Activated T-cell treated with anti-CD3 and anti-CD28 coated beads for 48 hours (primary cell): ENCODE measurements around the gene STXBP4.

Source experiments
- DNase-seq: peaks from one replicate; pipeline ENCODE4 v3.0.0-alpha.2; 2020; ENCODE audit warnings: low read depth

The STXBP4 gene

GRCh38 chr17:54968262-54968987 lies at the start of gene STXBP4, which contains the start of gene COX11:
Gene STXBP4 (plus strand): TSS chr17:54968765. CDS start chr17:54986220, 17,455 bp downstream.
Gene COX11 (minus strand): TSS chr17:54968654. CDS start chr17:54968646, 8 bp downstream.
- DNase-seq: peak; percentile 92

DNA sequence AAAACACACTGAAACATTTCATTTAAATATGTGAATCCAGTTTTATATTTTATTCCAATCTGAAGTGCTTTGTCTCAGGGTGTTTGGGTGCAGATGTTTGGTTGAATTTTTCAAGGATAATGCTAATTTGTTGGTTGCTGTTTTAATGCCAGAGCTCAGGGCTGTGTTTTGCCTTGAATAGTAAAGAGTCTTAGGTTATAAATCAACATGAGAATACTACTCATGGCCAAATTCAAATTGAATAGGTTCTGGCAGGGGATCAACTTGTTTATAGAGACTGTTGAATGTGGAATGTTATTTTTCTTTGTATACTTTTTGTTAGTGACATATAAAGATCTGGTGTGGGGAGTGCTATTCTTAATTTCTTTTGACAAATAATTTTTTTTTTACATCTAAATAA lies 49.1 kb upstream of the STXBP4 start:
- DNase-seq: no peak

- DNase-seq: no peak
Measured at GRCh38 chr17:54920819-54921218, 47.7 kb upstream of the STXBP4 start.

GRCh38 chr17:54924405-54924804 lies 44.2 kb upstream of the STXBP4 start:
- DNase-seq: no peak

DNA sequence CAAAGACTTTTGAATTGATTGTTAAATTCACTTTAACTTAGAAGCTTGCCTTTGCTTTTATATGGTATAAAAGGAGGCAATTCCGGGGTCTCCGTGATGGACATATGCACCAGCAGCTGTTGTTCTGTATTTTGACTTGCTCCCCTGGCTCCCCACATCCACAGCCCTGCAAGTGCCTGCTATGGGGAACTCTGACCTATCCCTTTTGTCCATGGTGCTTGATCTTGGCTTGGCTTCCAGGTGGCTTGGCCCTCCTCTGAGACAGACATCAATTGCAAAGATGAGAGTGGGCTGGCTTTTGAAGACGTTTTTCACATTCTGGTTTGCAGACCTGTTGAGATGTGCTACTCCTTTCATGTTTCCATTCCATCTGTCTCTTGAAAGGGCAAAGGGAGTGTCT lies 41.0 kb upstream of the STXBP4 start:
- no peak for DNase-seq

- DNase-seq: no peak
Measured at GRCh38 chr17:54932711-54933110, 35.9 kb upstream of the STXBP4 start.

DNA sequence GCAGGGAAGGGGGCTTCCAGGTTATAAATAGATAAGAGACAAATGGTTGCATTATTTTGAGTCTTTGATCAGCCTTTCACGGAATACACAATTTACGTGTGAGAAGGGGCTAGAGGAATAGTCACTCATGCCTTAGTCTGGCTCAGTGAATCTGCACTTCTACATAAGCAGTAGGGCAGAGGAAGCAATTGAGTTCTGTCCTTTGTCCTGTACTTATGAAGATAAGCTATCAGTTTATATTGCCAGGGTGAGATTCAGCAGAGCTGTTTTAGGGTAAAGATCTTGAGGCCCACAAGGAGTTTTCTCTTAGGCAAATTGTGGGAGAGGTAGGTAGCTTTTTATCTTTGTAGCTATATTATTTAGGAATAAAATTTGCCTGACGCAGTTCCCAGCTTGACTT lies 34.6 kb upstream of the STXBP4 start:
- DNase-seq: no peak

GRCh38 chr17:54935471-54935870 lies 33.1 kb upstream of the STXBP4 start:
- no peak for DNase-seq

- no peak for DNase-seq
Measured at GRCh38 chr17:54937018-54937417, 31.5 kb upstream of the STXBP4 start.

DNA sequence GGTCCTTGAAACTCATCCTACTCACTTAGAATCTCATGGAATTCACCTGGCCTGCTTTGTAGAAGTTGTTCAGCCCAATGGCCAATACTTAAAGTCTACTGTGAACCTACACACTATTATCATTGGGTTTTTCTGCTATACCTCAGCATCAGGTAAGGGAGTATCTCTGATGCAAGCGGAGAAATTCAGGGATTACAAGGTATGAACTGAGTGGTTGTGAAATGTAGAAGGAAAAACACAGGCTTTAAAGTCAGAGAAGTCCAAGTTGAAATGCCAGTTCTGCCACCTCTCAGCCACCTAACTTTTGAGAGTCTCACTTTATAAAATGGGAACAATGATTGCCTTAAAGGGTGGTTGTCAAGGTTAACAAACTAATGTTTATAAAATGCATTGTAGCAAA lies 31.1 kb upstream of the STXBP4 start:
- DNase-seq: no peak

GRCh38 chr17:54941285-54941684 lies 27.3 kb upstream of the STXBP4 start:
- DNase-seq: no peak

- no peak for DNase-seq
Measured at GRCh38 chr17:54944796-54945195, 23.8 kb upstream of the STXBP4 start.

DNA sequence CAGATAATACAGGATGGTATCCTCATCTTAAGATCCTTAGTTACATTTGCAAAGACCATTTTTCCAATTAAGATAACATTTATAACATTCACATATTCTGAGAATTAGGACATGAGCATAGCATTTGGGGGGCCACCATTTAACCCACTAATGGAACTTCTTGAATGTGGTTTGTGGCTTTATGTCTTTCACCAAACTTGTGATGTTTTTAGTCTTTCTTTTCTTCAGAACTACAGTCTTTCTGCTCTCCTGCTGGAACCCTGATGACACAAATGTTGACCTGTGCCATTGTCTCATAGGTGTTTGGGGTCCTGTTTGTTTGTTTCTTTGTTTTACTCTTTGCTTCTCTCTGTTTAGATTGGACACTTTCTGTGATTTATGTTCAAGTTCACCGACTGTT lies 23.3 kb upstream of the STXBP4 start:
- DNase-seq: no peak

DNA sequence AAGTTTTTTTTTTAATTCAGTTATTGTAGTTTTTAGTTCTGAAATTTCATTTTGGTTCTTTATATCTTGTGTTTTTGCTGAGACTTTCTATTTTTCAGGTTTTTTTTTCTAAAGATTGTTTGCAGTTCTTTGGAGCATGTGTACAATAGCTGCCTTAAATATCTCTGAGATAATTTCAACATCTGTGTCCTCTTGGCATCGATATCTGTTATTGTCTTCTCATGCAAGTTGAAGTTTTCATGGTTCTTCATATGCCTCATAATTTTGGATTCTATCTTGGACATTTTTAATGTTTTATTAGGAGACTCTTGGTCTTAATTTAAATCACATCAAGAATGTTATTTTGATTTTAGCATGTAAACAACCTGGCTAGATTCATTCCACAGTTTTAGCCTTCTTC lies 22.9 kb upstream of the STXBP4 start:
- no peak for DNase-seq

DNA sequence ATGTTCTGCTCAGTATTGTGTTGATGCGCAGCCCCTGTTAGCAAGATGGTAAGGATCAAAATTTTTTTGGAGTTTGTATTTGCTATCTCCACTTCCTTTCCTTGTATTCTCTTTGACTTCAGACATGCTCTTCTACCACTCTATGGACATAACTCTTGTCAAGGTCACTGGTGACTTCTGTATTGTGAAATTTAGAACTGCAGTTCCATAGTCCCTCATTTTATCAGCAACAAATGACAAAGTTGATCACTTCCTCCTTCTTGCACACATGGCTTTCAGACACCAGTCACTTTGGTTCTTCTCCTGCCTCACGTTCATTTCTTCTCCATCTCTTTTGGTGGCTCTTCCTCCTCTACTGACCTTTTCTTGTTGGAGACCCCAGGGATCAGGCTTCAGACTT lies 21.2 kb upstream of the STXBP4 start:
- DNase-seq: no peak

- DNase-seq: no peak
Measured at GRCh38 chr17:54948380-54948779, 20.2 kb upstream of the STXBP4 start.

- no peak for DNase-seq
Measured at GRCh38 chr17:54950116-54950515, 18.4 kb upstream of the STXBP4 start.

GRCh38 chr17:54951286-54951685 lies 17.3 kb upstream of the STXBP4 start:
- no peak for DNase-seq

DNA sequence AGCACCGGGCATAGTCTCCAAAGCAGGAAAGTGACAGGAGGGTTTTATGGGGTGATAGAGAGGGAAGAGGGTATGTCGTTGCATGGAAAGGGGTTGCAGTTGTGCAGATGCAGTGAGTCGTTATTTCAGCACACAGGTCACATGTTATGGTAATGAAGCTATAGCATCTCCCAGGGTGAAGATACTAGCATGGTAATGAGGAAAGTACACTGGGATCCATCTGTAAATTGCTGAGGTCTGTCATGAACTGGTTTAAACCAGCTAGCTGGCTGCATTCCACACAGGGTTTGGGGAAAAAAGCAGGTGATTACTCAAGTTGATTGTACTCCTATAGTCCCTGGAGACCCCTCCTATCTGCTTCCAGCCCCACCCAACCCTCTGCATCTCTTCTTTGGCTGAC lies 11.8 kb upstream of the STXBP4 start:
- DNase-seq: no peak

DNA sequence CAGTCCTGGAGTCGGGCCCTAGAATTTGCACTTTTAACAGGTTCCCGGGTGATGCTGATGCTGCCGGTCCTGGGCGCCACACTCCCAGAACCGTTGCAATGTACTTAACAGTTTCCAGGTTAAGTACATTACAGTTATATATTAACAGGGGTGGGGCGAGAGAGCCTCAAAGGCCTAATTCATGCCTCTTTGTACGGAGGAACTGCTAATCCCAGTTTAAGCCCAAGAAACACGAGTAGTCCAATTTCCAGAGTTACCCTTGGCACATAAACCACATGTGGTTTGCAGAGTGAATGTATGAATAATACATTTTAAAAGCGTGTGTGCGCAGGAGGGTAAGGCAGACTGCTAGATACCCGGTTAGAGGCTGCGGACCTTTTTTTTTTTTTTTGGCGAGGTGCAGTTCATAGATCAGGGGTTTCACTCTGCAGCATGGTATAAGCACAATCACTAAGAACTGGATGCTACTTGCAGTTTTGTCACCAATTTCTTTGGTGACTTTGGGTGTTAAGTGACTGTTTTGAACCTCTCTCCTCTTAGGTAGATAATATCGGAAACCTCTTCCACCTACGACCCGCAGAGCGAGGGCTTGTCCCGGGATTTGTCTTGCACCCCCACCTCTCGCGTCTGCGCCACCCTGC lies 824 bp upstream of the STXBP4 start:
- no peak for DNase-seq

- no peak for DNase-seq
Measured at GRCh38 chr17:54968988-54969332, 395 bp downstream of the STXBP4 start.

- no peak for DNase-seq
Measured at GRCh38 chr17:54969658-54970572, 1.4 kb downstream of the STXBP4 start.

DNA sequence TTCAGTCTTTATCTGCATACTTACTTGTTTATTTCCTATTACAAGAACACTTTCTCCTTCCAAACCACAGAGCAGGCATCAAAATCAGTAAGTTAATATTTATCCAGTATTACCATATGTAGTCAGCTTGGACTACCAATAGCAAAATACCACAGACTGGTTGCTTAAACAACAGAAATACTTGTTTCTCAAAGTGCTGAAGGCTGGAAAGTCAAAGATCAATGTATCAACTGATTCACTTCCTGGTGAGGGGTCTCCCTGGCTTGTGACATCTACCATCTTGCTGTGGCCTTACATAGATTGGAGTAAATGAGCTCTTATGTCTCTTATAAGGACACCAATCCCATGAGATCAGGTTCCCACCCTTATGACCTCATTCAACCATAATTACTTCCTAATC lies 2.6 kb downstream of the STXBP4 start:
- no peak for DNase-seq
